HK-2 (cell line): Measurements from ENCODE around the gene CRIP1.

ENCODE experiments used
- DNase-seq: peaks from one replicate; pipeline ENCODE4 v3.0.0-alpha.2; 2018; ENCODE audit not compliant: unreplicated experiment

The CRIP1 gene

GRCh38 chr14:105480807-105481801, 5.6 kb upstream of the CRIP1 start:
- peak; percentile 95 for DNase-seq

GRCh38 chr14:105481886-105482457, 4.7 kb upstream of the CRIP1 start:
- DNase-seq: peak; percentile 94

- DNase-seq: no peak
Measured at GRCh38 chr14:105482486-105483110, 4.1 kb upstream of the CRIP1 start.

GRCh38 chr14:105483300-105484068, 3.2 kb upstream of the CRIP1 start:
- DNase-seq: no peak

- no peak for DNase-seq
Measured at GRCh38 chr14:105484069-105484996, 2.4 kb upstream of the CRIP1 start.

- no peak for DNase-seq
Measured at GRCh38 chr14:105484997-105485393, 1.7 kb upstream of the CRIP1 start.

- DNase-seq: no peak
Measured at GRCh38 chr14:105485739-105486162, 935 bp upstream of the CRIP1 start.

GRCh38 chr14:105486974-105487448, 325 bp downstream of the CRIP1 start:
- no peak for DNase-seq

GRCh38 chr14:105487449-105487985, 831 bp downstream of the CRIP1 start:
- no peak for DNase-seq

- no peak for DNase-seq
Measured at GRCh38 chr14:105487986-105488777, 1.5 kb downstream of the CRIP1 start.

GRCh38 chr14:105488781-105489541, 2.3 kb downstream of the CRIP1 start:
- DNase-seq: no peak

GRCh38 chr14:105489542-105490266, 3.0 kb downstream of the CRIP1 start:
- peak; percentile 87 for DNase-seq

GRCh38 chr14:105490267-105490571, 3.5 kb downstream of the CRIP1 start:
- DNase-seq: no peak

- DNase-seq: peak; percentile 100
Measured at GRCh38 chr14:105490572-105491365, 4.1 kb downstream of the CRIP1 start, which contains the start of gene TEDC1. Gene TEDC1 (plus strand): TSS chr14:105491246. CDS start chr14:105491376, 130 bp downstream.

- peak; percentile 82 for DNase-seq
Measured at GRCh38 chr14:105491366-105491973, 4.8 kb downstream of the CRIP1 start.

GRCh38 chr14:105492031-105492970, 5.6 kb downstream of the CRIP1 start:
- DNase-seq: no peak
